HCT116 (cell line): Measurements from ENCODE around the gene CRX. TPM values are rescaled to one million over a fixed set of nuclear protein-coding genes. Genes with fewer than 3 reads are reported as not detected.

ENCODE experiments used
- ATAC-seq: fragments of 200-7000 bp; cut with Tn5 transposase; 2 replicates; pipeline ENCODE4 v1.9.1; 2020; ENCODE audit warnings: mild to moderate bottlenecking, moderate library complexity
- BruUV-seq: library from RNA; stranded (reverse); fragments of 400-500 nt; replicated peaks from 2 replicates; lab custom pipeline; 2021; lab: Mats Ljungman, UMichigan
- CTCF ChIA-PET: fragments of 300-600 bp; sonication (Branson Sonifier 250); formaldehyde crosslinking; loops from one replicate; lab custom pipeline; 2021; ENCODE audit warnings: antibody characterized with exemption; lab: Charles Lee
- POLR2A ChIA-PET: fragments of 300-600, 350-600 bp; sonication (Branson Sonifier 250); formaldehyde crosslinking; loops from one replicate; lab custom pipeline; 2021; ENCODE audit warnings: antibody characterized with exemption; lab: Charles Lee
- RAD21 ChIA-PET, 2 experiments: fragments of 300-600 bp; sonication (Branson Sonifier 250); formaldehyde crosslinking; loops; one replicate each; lab custom pipeline; 2023; ENCODE audit warnings: low total read pairs in 2 of 2; ENCODE audit not compliant: uncharacterized antibody in 2 of 2, unreplicated experiment in 2 of 2, low non-redundant PET in 1 of 2; lab: Charles Lee
- DNase-seq: peaks from one replicate; pipeline ENCODE4 v3.0.0-alpha.2; 2010; ENCODE audit warnings: low read depth, low spot score
- H2AFZ ChIP-seq: fragments of 200-600 bp; shearing (Covaris generic), sonication (generic); 2 replicates; pipeline ENCODE4 v1.6.1; 2017; ENCODE audit warnings: low read depth, mixed run types, mixed read lengths, antibody characterized with exemption, low read length; ENCODE audit not compliant: poor library complexity, severe bottlenecking
- H3K27ac ChIP-seq: 2 replicates; pipeline ENCODE4 v1.5.1; 2012; ENCODE audit warnings: low read depth, low read length
- H3K27me3 ChIP-seq: fragments of 200-600 bp; sonication (generic); 2 replicates; pipeline ENCODE4 v1.6.1; 2016; ENCODE audit warnings: mixed run types, low read length, mixed read lengths; ENCODE audit not compliant: insufficient read depth
- H3K36me3 ChIP-seq, 2 experiments: fragments of 200-500 bp in 1 of 2; fragments of 200-600 bp in 1 of 2; sonication (Bioruptor generic) in 1 of 2; sonication (generic) in 1 of 2; 2 replicates each; pipeline versions ENCODE4 v1.5.1 to v1.6.1; 2014 to 2016; ENCODE audit warnings: low read length in 2 of 2, inconsistent platforms in 1 of 2, mixed read lengths in 1 of 2, mixed run types in 1 of 2; ENCODE audit not compliant: insufficient read depth in 2 of 2, control insufficient read depth in 1 of 2
- H3K4me1 ChIP-seq, 2 experiments: fragments of 200-600 bp in 1 of 2; sonication (generic) in 1 of 2; 2 replicates each; pipeline versions ENCODE4 v1.5.1 to v1.6.1; 2012 to 2017; ENCODE audit warnings: low read length in 2 of 2, inconsistent platforms in 1 of 2, mild to moderate bottlenecking in 1 of 2, mixed read lengths in 1 of 2, mixed run types in 1 of 2, moderate library complexity in 1 of 2; ENCODE audit not compliant: insufficient read depth in 2 of 2, control insufficient read depth in 1 of 2
- H3K4me2 ChIP-seq: fragments of 200-600 bp; sonication (generic); 2 replicates; pipeline ENCODE4 v1.6.1; 2017; ENCODE audit warnings: mixed run types, low read length, mixed read lengths
- H3K4me3 ChIP-seq, 2 experiments: fragments of 200-600 bp in 1 of 2; sonication (generic) in 1 of 2; replicated peaks in 1 of 2; 2 replicates each; pipeline ENCODE4 v1.5.1; 2011 to 2016; ENCODE audit warnings: low read length in 2 of 2, control low read depth in 1 of 2, low read depth in 1 of 2, mild to moderate bottlenecking in 1 of 2, mixed read lengths in 1 of 2, mixed run types in 1 of 2
- H3K79me2 ChIP-seq: fragments of 200-600 bp; sonication (generic); 2 replicates; pipeline ENCODE4 v1.6.1; 2017; ENCODE audit warnings: mild to moderate bottlenecking, mixed run types, low read length, moderate library complexity, mixed read lengths; ENCODE audit not compliant: insufficient read depth
- H3K9ac ChIP-seq: fragments of 200-600 bp; sonication (generic); 2 replicates; pipeline ENCODE4 v1.6.1; 2016; ENCODE audit warnings: low read length, mixed read lengths
- H3K9me2 ChIP-seq: fragments of 200-600 bp; sonication (generic), shearing (Covaris generic); 2 replicates; pipeline ENCODE4 v1.6.1; 2017; ENCODE audit warnings: mixed run types, mild to moderate bottlenecking, moderate library complexity; ENCODE audit not compliant: insufficient read depth
- H3K9me3 ChIP-seq, 2 experiments: fragments of 200-500 bp in 1 of 2; fragments of 200-600 bp in 1 of 2; sonication (Bioruptor generic) in 1 of 2; sonication (generic) in 1 of 2; 2 replicates each; pipeline ENCODE4 v1.6.1; 2014 to 2017; ENCODE audit warnings: low read length in 2 of 2, mixed read lengths in 2 of 2, inconsistent platforms in 1 of 2, low read depth in 1 of 2, mild to moderate bottlenecking in 1 of 2, mixed run types in 1 of 2, moderate library complexity in 1 of 2; ENCODE audit not compliant: control insufficient read depth in 1 of 2, insufficient read depth in 1 of 2
- H4K20me1 ChIP-seq: fragments of 200-600 bp; sonication (generic), shearing (Covaris generic); 2 replicates; pipeline ENCODE4 v1.6.1; 2017; ENCODE audit warnings: mixed run types, mild to moderate bottlenecking, moderate library complexity; ENCODE audit not compliant: insufficient read depth
- ATF3 ChIP-seq: IDR thresholded peaks from 2 replicates; pipeline ENCODE4 v1.6.1; 2012
- CBX3 ChIP-seq: IDR thresholded peaks from 2 replicates; pipeline ENCODE4 v1.6.1; 2012; ENCODE audit warnings: low read depth
- CEBPB ChIP-seq: IDR thresholded peaks from 2 replicates; pipeline ENCODE4 v1.6.1; 2012; ENCODE audit warnings: low read depth
- CTCF ChIP-seq, 3 experiments: fragments of 200-600 bp in 1 of 3; sonication (generic) in 1 of 3; IDR thresholded peaks in 2 of 3; conservative IDR thresholded peaks in 1 of 3; 2 replicates each; pipeline ENCODE4 v1.5.1; 2012 to 2017; ENCODE audit warnings: low read depth in 2 of 3, low read length in 2 of 3, antibody characterized with exemption in 1 of 3, borderline replicate concordance in 1 of 3, control low read depth in 1 of 3, mild to moderate bottlenecking in 1 of 3, mixed read lengths in 1 of 3, mixed run types in 1 of 3, moderate library complexity in 1 of 3; ENCODE audit not compliant: insufficient read depth in 1 of 3
- EGR1 ChIP-seq: IDR thresholded peaks from 2 replicates; pipeline ENCODE4 v1.6.1; 2012; ENCODE audit warnings: low read depth
- JUND ChIP-seq: IDR thresholded peaks from 2 replicates; pipeline ENCODE4 v1.6.1; 2012
- REST ChIP-seq: IDR thresholded peaks from 2 replicates; pipeline ENCODE4 v1.6.1; 2012; ENCODE audit warnings: low read depth
- SP1 ChIP-seq: IDR thresholded peaks from 2 replicates; pipeline ENCODE4 v1.6.1; 2012; ENCODE audit warnings: low read depth
- YY1 ChIP-seq: IDR thresholded peaks from 2 replicates; pipeline ENCODE4 v1.6.1; 2011; ENCODE audit warnings: low read length, low read depth, moderate library complexity, mild to moderate bottlenecking; ENCODE audit not compliant: insufficient replicate concordance; ENCODE audit errors: extremely low read depth
- ZBTB33 ChIP-seq: IDR thresholded peaks from 2 replicates; pipeline ENCODE4 v1.6.1; 2011; ENCODE audit warnings: mild to moderate bottlenecking, low read length, moderate library complexity; ENCODE audit not compliant: insufficient replicate concordance; ENCODE audit errors: extremely low read depth
- intact Hi-C: fragments of 100-400 bp; cut with micrococcal nuclease; formaldehyde crosslinking; loops from 2 replicates; pipeline ENCODE4 v1.10.0; 2022
- total RNA-seq: library from RNA; stranded (reverse); gene quantifications from one replicate; pipeline ENCODE4 v1.2.1, GENCODE V29; 2021; ENCODE audit not compliant: unreplicated experiment

Gene CRX
- total RNA-seq, 1 experiment from 2014 or later = not detected

GRCh38 chr19:47839411-47839810 lies 17.7 kb downstream of the CRX start:
- intact Hi-C loops = no loop called here
- H3K9me3 ChIP-seq = no peaks in the 10 kb centered on the region
- no peaks in the 10 kb centered on the region for H3K4me1 ChIP-seq
- CTCF ChIA-PET = no interaction called here
- H3K36me3 ChIP-seq = no peaks in the 10 kb centered on the region
- TF ChIP-seq CEBPB (no peak), JUND (no peak), REST (no peak), EGR1 (no peak), SP1 (no peak), CTCF (IDR thresholded peaks at IDR 0.05 in 2 of 3, conservative IDR thresholded peaks at IDR 0.05 in 1 of 3; ENCODE audit: borderline replicate concordance in 1 of 3, insufficient read depth in 1 of 3, low read depth in 2 of 3, low read length in 2 of 3) (no peak), ATF3 (no peak), YY1 (no peak), CBX3 (no peak), ZBTB33 (no peak)
- ATAC-seq (no peak), DNase-seq (no peak)
- POLR2A ChIA-PET = no interaction called here
- H2AFZ ChIP-seq = no peak overlapping the region
- no peak overlapping the region for H3K27ac ChIP-seq
- BruUV-seq = no TSS peak
- H3K79me2 ChIP-seq = no peaks in the 10 kb centered on the region
- H3K9me2 ChIP-seq = no peaks in the 10 kb centered on the region
- no peak overlapping the region for H3K9ac ChIP-seq
- H3K4me2 ChIP-seq = no peak overlapping the region
- RAD21 ChIA-PET = no interaction called here
- no peaks in the 10 kb centered on the region for H3K27me3 ChIP-seq
- no peaks in the 10 kb centered on the region for H4K20me1 ChIP-seq
- no peak overlapping the region for H3K4me3 ChIP-seq
